D721Med (cell line): ENCODE data around the gene CWC22.
"Not testable (repeated sequence)": the region's sequence is repeated elsewhere in the genome, so short reads cannot be mapped to it uniquely, and the experiment has no call there.

Experiments used
- DNase-seq: peaks from one replicate; pipeline ENCODE4 v3.0.0; 2011; ENCODE audit warnings: low spot score; ENCODE audit not compliant: insufficient read length
- FAIRE-seq: peaks from 2 replicates; lab custom pipeline; 2011; peaks lifted over from hg19 to GRCh38; lab: Jason Lieb, UNC
- TF ChIP-seq, protein P1 (sequence below): IDR thresholded peaks from 2 replicates; pipeline ENCODE4 v1.5.1; 2012; ENCODE audit warnings: mild to moderate bottlenecking, control low read depth; ENCODE audit not compliant: insufficient read depth; ENCODE audit errors: missing control alignments

CWC22 gene

DNA sequence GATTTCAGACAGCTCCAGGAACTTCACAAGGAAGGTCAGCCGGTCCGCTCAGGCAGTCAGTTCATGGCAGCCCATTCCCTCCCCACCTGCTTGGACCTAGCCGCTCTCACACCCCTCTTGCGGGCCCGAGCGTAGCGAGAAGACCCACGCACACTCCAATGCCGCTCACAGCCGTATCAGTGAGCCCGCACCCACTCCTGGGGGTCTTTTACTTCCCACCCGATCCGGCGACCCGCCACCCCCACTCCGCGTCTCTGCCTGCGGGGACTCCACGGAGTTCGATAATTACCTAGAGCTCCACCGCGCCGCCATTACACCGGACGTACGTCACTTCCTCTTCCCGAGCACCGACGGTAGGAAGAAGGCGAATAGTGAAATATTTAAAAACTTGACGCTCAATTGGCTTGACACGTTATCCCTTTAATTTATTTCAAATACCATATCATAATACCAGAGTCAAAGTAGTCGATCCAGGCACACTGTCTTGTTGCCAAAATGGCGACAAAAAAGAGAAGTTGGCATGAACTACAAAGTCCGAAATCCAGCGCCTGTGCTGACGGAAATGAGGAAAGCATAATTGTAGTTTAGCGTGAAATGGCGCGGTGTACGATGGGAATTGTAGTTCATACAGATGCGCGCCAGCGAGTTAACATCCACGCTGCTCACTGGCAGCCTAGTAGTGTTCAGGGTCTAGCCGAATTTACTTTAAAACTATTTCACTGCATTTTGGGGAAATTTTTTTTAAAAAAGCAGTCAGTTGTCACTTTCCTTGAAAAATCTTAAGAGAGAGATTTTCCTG lies at the start of gene CWC22:
Gene CWC22, minus strand, starts transcription at position 517 of the 799 bp plus-strand sequence. CDS start 13,956 bp downstream, outside the sequence.
- FAIRE-seq (peak; percentile 96), DNase-seq (no peak)
- TF ChIP-seq, protein P1, sequence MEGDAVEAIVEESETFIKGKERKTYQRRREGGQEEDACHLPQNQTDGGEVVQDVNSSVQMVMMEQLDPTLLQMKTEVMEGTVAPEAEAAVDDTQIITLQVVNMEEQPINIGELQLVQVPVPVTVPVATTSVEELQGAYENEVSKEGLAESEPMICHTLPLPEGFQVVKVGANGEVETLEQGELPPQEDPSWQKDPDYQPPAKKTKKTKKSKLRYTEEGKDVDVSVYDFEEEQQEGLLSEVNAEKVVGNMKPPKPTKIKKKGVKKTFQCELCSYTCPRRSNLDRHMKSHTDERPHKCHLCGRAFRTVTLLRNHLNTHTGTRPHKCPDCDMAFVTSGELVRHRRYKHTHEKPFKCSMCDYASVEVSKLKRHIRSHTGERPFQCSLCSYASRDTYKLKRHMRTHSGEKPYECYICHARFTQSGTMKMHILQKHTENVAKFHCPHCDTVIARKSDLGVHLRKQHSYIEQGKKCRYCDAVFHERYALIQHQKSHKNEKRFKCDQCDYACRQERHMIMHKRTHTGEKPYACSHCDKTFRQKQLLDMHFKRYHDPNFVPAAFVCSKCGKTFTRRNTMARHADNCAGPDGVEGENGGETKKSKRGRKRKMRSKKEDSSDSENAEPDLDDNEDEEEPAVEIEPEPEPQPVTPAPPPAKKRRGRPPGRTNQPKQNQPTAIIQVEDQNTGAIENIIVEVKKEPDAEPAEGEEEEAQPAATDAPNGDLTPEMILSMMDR, result no peak

DNA sequence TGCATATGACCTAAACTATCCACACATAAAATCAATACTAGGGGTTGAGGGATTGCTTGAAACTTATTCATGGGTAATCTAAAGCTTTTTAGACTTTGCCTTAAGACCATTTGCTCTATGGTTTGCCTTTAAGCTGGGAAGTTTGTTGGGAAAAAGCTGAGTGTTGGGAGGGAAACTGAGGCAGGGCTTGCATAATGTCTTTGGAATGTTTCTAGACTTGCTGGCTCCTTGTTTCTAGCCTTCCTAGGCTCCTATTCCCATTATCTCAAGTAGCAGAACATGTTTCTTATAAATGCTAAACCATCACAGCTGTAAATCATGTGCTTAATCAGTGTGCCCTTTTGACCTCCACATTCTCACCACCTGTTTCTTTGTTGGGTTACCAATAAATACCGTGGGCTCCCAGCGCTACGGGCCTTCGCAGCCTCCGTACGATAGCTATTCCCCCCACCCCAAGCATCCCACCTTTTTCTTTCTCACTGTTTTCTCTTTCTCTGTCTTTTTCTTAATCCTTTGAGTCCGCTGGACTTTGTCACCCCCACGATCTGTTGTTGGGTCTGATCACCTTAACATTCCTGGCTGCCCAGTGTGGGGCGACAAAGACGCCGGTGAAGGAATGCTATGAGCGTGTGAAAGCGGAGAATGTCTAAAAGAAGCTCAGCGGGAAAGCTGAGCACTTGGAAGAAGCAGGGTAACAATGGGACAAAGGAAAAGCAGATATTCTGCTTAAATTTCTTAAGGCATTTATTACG lies 49.4 kb upstream of the CWC22 start:
- FAIRE-seq (no peak), DNase-seq (no peak)
- TF ChIP-seq, protein P1, result no peak

DNA sequence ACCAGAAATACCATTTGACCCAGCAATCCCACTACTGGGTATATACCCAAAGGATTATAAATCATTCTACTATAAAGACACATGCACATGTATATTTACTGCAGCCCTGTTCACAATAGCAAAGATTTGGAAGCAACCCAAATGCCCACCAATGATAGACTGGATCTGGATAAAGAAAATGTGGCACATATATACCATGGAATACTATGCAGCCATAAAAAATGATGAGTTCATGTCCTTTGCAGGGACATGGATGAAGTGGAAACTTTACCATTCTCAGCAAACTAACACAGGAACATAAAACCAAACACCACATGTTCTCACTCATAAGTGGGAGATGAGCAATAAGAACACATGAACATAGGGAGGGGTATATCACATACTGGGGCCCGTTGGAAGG lies 47.5 kb upstream of the CWC22 start:
- not testable (repeated sequence) for FAIRE-seq

DNA sequence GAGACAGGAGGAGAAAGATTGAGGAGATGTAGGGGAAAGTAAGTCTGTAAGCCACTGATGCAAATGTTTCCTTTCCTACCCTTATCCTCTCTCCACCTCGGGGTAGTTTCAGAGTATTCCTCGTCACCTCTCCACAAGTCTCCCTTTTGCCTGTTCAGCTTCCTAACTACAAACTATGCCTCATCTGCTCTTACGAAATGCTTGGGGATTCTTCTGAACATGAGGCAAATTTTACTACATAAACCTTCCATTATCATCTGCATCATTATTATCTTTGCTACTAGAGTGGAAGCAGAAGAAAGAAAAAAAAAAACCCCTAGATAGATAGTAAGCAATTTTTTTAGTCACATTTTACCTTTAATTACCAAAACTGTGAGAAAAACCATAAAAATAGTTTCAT lies 43.1 kb upstream of the CWC22 start:
- DNase-seq (no peak), FAIRE-seq (no peak)
- TF ChIP-seq, protein P1, result no peak

More for the DNA sequence above, 47.5 kb upstream of the CWC22 start:
- not testable (repeated sequence) for DNase-seq

DNA sequence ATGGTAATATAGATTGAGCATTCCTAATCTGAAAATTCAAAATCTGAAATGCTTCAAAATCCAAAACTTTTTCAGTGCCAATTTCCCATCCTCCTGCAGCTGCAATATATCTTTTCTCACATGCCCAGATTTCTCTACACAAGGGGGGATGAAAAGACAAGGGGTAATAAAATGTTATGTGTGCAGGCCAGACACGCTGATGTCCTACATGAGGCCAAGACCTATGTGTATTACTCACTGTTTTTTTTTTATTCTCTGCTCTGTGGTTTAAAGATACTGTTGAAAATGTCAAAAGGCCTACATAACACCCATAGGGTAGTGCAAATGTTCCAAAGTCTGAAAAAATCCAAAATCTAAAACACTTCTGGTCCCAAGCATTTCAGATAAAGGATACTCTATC lies 41.2 kb upstream of the CWC22 start:
- no peak for DNase-seq
- FAIRE-seq, result no peak
- TF ChIP-seq, protein P1, result no peak

DNA sequence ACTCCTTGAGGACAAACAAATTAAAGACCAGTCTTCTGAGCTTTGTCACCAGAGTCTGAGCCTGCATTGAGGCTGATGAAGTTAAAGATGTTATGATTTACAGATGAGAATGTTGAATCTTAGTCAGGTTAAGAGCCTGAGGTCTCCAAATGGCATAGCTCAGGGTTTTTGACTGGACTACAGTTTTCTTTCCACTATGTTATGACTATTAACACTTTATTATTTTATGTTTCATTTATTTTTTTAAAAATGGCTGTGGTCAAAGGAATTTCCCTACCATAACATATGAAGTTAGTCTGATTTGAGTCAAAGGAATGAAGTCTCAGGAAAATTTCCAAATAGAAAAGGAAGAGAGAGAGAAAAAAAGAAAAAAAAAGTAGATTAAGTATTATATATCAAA lies 39.7 kb upstream of the CWC22 start:
- FAIRE-seq (no peak), DNase-seq (no peak)
- TF ChIP-seq, protein P1, result no peak

DNA sequence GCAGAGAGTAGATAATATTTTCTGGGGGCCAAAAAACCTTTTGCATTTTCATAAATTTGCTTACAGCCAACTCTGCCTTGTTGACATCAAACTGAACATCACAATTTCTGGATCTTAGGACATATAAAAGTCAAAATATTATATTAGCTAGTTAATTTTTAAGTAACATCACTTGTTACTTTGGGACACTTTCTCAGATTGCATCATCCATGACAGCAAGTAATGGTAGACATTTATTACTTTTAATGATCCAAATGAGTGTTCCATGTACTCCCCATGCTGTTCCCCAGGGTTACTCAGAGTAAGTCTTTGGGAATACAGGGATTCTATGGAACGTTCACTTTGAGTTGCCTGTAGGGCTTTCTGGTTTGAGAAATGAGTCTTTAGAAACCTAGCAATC lies 39.1 kb upstream of the CWC22 start:
- DNase-seq (no peak), FAIRE-seq (no peak)
- TF ChIP-seq, protein P1, result no peak
